GM12801 (cell line): ENCODE results near the gene DNM3.

ENCODE experiments used
- CTCF ChIP-seq: IDR thresholded peaks from one replicate; pipeline ENCODE4 v1.5.1; 2011; ENCODE audit warnings: control low read depth; ENCODE audit not compliant: insufficient read length; ENCODE audit errors: extremely low read depth

The DNM3 gene

GRCh38 chr1:172019976-172020375 is 178.7 kb downstream of the DNM3 start:
- TF ChIP-seq CTCF, result no peak

GRCh38 chr1:172024516-172024915 is 183.2 kb downstream of the DNM3 start:
- TF ChIP-seq CTCF, result no peak

GRCh38 chr1:172040466-172040865 is 199.2 kb downstream of the DNM3 start:
- no peak for TF ChIP-seq CTCF

GRCh38 chr1:172041102-172041501 is 199.8 kb downstream of the DNM3 start:
- no peak for TF ChIP-seq CTCF

GRCh38 chr1:172041742-172042141 is 200.4 kb downstream of the DNM3 start:
- no peak for TF ChIP-seq CTCF

- TF ChIP-seq CTCF, result no peak
These were observed 202.6 kb downstream of the DNM3 start for GRCh38 chr1:172043900-172044299.

GRCh38 chr1:172051898-172052297 is 210.6 kb downstream of the DNM3 start:
- TF ChIP-seq CTCF, result no peak

GRCh38 chr1:172054172-172054571 is 212.9 kb downstream of the DNM3 start:
- no peak for TF ChIP-seq CTCF
